HG03280 (cell line): Measurements from ENCODE around the gene MTHFD1L.

Experiments
- ATAC-seq: cut with Tn5 transposase; IDR thresholded peaks from one replicate; pipeline ENCODE4 v1.9.1; 2021; ENCODE audit warnings: mild to moderate bottlenecking, moderate library complexity; ENCODE audit not compliant: unreplicated experiment

Gene MTHFD1L

DNA sequence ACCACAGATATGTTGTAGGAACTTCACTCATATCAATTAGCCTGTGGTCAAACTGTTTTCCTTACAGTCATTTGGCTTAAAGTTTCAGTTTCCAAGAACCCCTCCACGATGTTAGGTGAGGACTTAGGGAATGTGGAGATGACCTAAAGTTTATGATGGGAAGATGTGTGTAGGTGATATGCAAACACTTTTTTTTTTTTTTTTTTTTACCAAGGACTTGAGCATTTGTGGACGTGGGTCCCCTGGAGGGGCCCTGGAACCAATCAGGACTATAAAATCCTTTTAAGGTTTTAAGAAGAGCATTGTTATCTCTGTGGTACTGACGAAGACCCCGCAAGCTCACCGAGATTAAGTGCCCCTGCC lies 478 bp upstream of the MTHFD1L start:
- no peak for ATAC-seq

DNA sequence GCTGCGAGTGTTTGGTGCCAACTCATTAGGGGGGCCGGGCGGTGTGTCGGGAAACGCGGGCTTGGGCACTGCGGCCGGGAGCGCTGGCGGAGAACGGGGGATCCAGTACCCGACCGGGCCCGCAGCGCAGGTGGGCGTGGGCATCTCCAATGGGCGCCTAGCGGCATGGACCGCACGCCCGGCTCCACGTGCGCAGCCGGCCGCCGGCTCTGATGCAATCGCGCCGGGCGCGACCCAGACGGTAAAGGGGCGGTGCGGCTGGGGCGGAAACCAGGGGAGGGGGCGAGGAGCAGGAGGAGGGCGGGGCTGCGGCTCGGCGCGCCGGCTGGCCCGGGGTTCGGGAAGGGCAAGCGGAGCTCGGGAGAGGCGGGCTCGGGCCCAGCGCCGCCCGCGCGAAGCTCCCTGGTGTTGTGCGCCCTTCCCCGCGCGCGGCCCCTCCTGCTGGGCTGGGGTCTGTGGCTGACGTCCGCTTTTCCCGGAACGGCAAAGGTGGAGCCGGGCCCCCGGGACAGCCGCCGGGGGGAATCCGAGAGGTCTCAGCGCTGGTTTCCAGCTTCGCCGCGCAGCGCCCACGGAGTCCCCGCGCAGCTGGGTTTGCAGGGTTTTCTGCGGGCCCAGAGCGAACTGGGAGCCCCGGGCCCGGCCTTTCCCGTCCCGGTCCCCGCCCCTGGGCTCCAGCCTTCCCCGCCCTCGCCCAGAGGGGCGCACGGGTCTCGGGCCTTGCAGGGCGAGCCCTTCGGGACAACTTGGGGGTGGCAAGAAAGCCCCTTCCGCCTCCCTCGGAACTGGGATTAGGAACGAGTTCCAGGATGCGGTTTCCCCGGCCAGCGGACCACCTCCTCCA lies 867 bp downstream of the MTHFD1L start:
- ATAC-seq: peak; percentile 70

DNA sequence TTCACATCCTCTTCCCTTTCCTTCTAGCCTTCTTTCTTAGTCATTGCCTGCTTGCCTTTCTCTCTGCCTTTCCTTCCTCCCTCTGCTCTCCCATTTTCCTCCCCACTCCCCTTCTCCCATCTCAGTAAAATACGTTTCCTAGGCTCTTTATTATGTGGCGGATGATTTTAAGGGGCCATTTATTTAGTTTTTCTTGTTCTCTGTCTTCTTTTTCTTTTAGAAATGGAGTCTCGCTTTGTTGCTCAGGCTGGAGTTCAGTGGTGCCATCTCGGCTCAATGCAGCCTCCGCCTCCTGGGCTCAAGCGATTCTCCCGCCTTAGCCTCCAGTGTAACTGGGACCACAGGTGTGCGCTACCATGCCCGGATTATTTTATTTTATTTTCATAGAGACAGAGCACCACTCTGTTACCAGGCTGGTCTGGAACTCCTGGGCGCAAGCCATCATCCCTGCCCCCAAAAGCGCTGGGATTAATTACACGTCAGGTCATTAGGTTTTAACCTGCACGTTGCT lies 1.5 kb downstream of the MTHFD1L start:
- ATAC-seq: no peak

DNA sequence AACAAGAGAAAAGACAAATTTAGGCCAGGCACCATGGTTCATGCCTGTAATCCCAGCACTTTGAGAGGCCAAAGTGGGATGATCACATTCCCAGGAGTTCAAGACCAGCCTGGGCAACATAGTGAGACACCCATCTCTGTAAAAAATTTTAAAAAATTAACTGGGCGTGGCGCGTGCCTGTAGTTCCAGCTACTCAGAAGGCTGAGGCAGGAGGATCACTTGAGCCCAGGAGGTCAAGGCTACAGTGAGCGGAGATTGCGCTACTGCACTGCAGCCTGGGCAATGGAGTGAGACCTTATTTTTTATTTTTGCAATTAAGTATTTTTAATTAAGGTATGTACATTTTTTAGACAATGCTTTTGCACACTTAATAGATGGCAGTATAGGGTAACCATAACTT lies 3.3 kb downstream of the MTHFD1L start:
- no peak for ATAC-seq

DNA sequence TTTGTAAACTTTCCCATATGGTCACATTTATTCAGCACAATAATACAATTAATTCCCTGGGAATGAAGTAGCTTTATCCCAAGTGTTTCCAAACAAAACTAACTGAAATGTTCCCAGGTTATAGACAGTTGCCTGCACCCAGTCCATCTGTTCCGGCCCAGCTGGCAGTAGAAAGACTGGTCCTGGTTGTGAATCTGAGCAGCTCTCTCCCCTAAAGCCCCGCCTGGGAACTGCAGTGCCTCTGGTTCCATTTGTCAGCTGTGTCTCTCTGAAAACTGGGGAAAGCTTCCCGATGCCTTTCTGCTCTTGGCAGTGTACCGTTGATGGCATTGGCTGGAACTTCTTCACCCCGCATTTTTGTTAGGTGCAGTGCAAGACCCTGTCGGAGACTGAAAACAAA lies 8.7 kb downstream of the MTHFD1L start:
- no peak for ATAC-seq

DNA sequence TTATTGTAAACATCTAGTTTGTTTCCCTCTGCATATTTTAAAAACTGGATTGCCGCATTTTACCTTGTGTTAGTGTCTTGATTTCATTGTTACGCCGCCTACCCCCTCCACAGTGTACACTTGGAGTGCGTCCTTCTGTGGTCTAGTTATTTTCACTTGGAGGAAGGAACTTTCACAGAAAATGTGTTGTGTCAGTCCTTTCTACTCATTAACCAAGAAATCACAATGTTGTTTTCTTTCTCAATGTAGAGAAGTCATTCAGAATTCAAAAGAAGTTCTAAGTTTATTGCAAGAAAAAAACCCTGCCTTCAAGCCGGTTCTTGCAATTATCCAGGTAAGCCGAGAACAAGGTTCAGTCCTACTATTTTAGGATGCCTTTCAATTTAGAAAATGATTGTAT lies 10.3 kb downstream of the MTHFD1L start:
- ATAC-seq: no peak

DNA sequence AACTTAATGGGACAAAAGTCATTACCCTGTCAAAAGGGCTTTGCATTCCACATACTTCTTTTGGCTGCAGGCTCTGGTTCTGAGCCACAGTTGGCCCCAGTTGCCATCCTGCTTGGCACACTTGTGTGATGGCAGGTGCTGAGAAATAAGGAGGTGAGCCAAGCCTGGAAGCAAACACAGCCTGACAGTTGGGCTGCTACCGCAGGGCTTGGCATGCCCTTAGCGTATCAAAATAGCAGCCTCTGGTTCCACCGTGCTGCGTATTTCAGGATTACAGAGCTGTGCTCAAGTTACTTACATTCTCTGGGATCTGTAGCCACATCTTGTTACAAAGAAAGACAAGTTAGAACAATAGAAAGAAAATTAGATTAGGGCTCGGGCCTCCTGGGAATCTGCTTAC lies 11.1 kb downstream of the MTHFD1L start:
- ATAC-seq: no peak

DNA sequence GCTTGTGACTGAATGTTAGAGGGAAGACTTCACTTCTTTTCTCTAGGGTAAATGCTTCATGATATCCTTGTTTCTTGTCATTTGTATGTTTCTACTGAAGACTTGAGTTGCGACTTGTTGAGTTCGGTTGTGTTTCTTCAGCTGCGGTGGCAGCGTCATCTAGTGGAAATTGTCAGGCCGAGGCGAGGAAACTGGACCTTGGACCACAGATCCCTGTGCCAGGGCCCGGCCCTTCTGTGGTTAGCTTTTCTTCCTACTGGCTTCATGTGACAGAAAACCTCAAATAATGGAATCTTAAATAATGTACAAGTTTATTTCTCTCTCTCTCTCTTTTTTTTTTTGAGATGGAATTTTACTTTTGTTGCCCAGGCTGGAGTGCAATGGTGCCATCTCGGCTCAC lies 12.4 kb downstream of the MTHFD1L start:
- no peak for ATAC-seq

DNA sequence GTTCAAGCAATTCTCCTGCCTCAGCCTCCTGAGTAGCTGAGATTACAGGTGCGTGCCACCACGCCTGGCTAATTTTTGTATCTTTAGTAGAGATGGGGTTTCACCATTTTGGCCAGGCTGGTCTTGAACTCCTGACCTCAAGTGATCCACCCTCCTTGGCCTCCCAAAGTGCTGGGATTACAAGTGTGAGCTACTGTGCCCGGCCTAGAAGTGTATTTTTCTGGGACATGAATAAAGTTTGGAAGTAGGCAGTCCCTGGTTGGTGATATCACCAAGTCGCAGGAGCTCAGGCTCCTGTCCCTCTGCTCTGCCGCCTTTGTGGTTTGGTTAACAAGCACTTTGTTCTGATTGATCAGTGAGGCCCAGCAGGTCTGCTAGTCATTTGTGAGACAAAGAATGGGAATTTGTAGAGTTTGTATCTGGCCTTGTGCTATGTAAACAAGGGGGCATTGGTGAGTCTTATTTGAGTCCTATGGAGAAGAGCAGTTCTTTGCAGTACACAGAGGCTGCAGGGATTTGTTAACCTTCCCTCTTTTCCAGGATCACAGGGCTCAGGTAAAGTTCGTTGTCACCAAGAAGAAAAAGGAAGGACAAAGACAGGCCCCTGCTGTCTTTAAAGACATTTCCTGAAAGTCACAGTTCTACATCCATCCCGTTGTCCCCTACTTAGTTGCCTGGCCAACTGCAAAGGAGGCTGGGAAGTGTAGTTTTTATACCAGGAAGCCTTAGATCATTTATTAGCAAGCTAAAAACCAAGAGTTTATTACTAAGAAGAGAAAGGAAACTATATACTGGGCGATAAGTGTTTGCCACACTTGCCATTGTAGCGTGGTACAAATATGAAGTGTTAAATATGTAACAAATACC lies 13.1 kb downstream of the MTHFD1L start:
- ATAC-seq: no peak

DNA sequence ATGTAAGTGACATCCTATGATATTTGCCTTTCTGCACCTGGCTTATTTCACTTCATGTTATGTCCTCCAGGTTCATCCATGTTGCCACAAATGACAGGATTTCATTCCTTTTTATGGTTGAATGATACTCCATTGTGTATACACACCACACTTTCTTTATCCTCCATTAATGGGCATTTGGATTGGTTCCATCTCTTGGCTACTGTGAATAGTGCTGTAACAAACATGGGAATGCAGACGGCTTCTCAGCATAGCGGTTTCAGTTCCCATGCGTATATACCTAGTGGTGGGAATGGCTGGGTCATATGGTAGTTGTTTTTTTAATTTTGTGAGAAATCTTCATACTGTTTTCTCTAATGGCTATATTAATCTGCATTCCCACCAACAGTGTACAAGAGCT lies 14.8 kb downstream of the MTHFD1L start:
- no peak for ATAC-seq

DNA sequence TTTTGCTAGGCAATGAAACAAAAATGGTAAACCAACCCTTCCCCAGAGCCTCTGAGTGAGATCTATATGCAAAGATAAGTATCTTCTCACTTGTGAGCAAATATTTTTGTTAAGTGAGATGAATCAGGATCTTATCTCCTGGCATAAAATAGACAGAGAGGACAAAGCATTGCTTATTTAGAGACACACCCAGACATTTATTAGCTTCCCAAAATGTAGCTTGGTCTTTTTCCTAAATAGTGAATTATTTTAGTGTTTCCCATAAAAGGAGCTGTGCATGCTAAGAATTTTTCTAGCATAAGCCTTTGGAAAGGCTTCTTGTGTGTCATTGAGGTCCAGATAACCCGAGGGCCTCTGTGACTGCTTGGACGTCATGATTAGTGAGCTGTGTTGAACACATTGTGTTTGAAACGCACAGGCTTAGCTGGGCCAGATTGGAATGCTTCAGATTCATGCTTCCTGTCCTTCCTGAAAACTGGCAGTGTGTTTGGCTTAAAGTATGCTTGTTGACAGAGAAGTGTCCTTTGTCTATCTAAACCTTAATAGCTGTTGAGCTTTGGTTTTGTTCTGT lies 16.5 kb downstream of the MTHFD1L start:
- no peak for ATAC-seq

DNA sequence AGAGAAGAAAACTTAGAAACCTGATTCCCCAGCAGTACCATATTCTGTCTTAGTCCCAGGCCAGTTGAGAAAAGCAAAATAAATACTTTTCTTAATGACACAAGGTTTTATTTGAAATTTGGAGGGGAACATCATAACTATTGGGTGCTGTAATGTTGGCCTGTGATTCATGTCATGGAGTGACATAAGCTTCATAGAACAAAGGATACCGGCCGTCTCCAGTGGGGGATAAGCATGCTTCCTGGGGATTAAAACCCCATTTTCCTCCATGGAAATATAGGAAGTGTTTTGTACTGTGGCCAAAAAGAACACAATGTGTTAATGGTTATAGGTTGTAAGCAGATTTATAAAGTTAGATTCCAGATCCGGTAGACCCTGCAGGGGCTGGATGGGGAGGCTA lies 18.0 kb downstream of the MTHFD1L start:
- no peak for ATAC-seq

DNA sequence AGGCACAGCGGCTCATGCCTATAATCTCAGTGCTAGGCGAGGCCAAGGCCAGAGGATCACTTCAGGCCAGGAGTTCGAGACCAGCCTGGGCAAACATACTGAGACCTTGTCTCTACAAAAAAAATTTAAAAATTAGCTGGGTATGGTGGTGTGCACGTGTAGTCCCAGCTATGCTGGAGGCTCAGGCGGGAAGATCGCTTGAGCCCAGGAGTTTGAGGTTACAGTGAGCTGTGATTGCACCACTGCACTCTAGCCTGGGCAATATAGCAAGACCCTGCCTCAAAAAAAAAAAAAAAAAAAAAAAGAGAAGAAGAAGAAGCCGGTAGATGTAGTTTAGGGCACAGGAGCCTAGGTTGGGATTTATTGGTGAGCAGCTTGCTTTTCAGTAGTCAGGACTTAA lies 20.7 kb downstream of the MTHFD1L start:
- no peak for ATAC-seq

DNA sequence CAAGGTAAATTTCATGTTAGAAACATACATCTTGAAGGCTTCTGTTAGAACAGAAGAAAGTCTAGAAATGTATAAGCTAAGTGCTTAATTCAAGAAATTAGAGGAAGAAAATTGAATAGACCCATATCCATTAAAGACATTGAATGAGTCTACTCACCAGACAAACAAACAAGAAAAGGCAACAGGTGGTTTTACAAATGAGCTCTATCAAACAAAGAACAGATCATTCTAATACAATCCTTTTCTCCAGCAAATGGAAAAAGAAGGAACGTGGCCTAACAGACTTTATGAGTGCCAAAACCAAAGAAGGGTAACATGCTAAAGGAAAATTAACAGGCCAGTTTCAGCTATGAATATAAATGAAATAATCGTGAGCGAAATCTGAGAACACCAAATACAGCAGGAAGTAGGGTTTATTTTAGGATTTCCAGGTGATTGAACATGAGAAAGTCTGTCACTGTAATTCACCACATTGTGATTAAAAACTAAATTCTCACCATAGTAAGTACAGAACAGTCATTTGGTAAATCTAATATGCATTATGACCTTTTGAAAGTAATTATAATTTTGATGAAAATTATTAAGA lies 22.6 kb downstream of the MTHFD1L start:
- ATAC-seq: no peak

DNA sequence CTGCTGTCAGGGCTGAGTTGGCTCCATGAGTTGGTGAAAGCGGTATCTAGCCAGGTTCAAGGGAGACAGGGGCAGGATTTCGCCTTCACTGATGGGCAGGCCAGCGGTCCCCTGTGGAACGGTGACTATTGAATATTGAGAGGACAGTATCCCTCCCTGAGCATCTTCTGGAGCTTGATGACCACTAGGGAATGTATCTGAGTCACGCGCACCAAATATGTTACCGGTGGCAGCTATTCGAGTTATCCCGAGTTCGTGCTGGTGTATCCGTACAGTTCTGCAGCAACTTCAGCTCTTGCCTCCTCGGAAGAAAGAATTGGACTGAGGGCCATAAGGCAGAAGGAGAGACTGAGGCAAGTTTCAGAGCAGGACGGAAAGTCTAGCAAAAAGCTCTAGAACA lies 24.8 kb downstream of the MTHFD1L start:
- ATAC-seq: no peak

DNA sequence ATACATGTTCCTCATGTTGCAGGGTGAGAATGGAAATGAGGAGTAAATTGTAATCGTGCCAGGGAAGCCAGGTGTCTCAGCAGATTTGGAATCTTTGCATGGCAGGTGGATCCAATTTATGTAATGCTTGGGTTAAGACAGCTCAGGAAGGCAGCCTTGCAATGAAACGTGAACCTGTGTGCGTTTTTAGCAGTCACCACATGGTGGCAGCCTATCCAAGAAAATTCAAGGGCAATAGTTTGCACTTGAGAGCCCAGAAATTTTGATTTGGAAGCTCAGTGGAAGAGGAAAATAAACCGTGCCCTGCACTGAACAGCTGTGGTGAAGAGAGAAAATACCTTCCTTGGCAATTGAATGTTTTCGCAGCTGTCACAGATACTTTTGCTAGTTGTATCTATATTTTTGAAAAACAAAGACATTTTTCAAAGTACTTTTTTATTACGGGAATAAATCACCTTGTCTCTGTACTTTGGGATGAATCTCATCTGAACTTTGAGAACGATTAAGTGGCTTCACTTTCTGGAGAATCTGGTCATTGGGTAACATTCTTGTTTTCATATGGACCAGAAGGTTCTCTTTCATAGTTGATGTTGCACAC lies 26.5 kb downstream of the MTHFD1L start:
- peak; percentile 53 for ATAC-seq

DNA sequence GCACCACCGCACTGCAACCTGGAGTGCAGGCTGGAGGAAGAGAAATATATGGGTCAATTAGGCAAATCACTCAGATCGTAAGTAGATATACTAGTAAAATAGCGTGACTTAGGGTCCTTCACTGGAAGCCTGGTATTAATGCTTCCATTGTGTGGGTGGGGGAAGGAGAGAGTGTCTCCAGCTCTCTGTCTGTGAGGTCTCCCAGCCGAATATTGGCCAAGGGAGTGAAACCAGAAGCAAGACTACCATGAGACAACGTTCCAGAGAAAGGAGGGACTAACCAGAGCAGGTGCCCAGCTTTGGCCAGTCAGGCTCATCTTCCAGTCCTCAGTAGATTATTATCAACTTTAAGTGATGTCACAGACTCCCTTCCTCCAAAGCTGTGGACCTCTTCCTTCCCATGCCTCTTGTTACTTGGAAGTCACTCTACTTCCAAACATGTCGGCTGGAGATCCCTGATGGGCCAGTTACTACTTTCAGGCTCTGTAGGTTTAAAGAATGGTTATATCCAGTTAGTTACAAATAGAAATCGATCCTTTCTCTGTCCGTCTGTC lies 28.8 kb downstream of the MTHFD1L start:
- ATAC-seq: no peak

DNA sequence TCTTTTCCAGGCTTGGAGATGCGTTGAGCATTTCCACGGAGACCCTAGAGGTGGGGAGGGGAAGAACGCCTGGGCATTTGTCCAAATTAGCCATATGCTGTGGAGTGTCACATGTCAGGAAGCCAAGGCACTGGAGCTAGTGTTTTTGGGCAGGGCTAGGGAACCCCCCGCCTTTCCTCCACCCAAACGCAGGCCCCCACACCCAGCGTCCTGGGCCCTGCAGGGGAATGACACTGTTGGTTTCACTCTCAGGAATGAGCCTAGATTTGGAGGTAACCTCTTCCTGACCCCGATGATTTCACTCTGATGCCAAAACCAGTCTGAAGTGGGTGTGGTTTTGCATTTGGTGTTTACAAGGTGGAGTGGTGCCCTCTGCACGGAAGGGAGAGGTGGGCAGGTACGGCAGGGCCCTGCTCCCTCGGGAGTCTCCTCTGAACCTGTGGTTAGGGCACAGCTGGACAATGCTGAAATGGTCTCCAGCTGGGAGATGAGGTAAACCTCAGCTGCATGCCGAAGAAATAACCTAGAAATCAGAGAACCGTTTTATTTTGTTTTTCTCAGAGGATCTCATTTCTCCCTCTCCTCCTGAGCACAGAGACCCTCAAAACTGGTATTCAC lies 29.5 kb downstream of the MTHFD1L start:
- ATAC-seq: peak; percentile 61

DNA sequence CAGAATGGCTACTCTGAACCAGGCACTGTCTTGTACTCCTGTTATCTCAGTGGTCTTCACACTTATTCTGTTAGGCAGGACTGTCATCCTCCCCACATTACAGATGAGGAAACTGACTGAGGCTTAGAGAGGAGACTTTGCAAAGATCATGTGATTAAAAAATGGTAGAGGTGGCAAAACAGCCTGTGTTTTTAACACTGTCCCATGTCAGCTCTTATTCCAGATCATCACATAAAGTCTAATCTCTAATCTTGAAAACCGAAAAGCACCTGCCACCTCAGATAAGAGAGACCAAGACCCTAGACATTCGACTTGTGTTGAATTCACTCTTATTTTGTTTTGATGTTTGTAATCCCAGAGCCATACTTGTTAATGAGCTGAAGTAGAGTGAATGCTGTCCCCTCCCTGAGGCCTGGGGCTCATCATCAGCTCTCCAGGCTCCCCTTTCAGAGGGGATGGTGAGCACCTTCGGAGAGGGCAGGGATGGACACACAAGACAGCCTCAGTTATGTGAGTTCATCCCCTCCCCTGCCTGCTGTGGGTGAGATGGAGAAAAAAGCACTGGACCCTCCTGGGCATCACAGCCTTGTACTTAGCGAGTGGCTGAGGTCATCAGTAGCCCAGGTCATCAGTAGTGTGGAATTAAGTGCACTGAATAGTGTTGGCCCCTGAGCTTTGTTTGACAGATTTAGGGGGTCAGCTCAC lies 30.6 kb downstream of the MTHFD1L start:
- no peak for ATAC-seq
